Measurements from ENCODE around the gene RNF123. TPM values are rescaled to one million over a fixed set of nuclear protein-coding genes. Genes with fewer than 3 reads are reported as not detected.

The RNF123 gene
- total RNA-seq, 4 donors from 2014 or later, result 23.6 to 88.3 (median 33.9) TPM

DNA sequence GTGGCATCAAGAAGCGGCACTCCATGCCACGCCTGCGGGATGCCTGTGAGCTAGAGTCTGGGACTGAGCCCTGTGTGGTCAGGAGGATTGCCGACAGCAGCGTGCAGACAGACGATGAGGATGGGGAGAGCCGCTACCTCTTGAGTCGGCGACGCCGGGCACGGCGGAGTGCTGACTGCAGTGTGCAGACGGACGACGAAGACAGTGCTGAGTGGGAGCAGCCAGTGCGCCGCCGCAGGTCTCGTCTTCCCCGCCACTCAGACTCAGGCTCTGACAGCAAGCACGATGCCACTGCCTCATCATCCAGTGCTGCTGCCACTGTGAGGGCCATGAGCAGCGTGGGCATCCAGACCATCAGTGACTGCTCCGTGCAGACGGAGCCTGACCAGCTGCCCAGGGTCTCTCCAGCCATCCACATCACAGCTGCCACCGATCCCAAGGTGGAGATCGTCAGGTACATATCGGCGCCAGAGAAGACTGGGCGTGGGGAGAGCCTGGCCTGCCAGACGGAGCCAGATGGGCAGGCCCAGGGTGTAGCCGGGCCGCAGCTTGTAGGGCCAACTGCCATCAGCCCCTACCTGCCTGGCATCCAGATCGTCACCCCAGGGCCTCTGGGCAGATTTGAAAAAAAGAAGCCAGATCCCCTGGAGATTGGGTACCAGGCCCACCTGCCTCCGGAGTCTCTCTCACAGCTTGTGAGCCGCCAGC is 32.0 kb upstream of the RNF123 start:
- WGBS, result 81% methylated on average over 32 of the region's 36 CpGs

GRCh38 chr3:49658711-49659110 is 30.6 kb upstream of the RNF123 start:
- DNase-seq (ENCODE audit: low spot score in 2 of 2), result no peak
- no peak overlapping the region for H3K4me3 ChIP-seq
- no peaks in the 10 kb centered on the region for H3K9me3 ChIP-seq
- WGBS, result 59% methylated on average over 1 of the region's 2 CpGs
- no peak overlapping the region for H3K27ac ChIP-seq
- no peak for TF ChIP-seq CTCF (IDR thresholded peaks at IDR 0.05)
- no peak for TF ChIP-seq POLR2A (IDR thresholded peaks at IDR 0.05)
- TF ChIP-seq POLR2AphosphoS5 (IDR thresholded peaks at IDR 0.05), result no peak
- TF ChIP-seq EP300 (IDR thresholded peaks at IDR 0.05), result no peak
- H3K36me3 ChIP-seq, result no peaks in the 10 kb centered on the region
- peaks cover 3% of the 10 kb centered on the region for H3K27me3 ChIP-seq
- no peaks in the 10 kb centered on the region for H3K4me1 ChIP-seq

More for the DNA sequence above, 32.0 kb upstream of the RNF123 start:
- no peak overlapping the region for H3K4me3 ChIP-seq
- H3K27ac ChIP-seq, result no peak overlapping the region
- no peaks in the 10 kb centered on the region for H3K4me1 ChIP-seq
- H3K27me3 ChIP-seq, result peaks cover 3% of the 10 kb centered on the region
- no peaks in the 10 kb centered on the region for H3K36me3 ChIP-seq
- DNase-seq (ENCODE audit: low spot score in 2 of 2), result no peak
- TF ChIP-seq CTCF (IDR thresholded peaks at IDR 0.05), result no peak
- TF ChIP-seq POLR2AphosphoS5 (IDR thresholded peaks at IDR 0.05), result no peak
- no peak for TF ChIP-seq EP300 (IDR thresholded peaks at IDR 0.05)
- TF ChIP-seq POLR2A (IDR thresholded peaks at IDR 0.05), result no peak
- no peaks in the 10 kb centered on the region for H3K9me3 ChIP-seq

GRCh38 chr3:49659756-49660155 is 29.6 kb upstream of the RNF123 start:
- Histone ChIP-seq H3K4me1 (no peaks in the 10 kb centered on the region), H3K27ac (no peak overlapping the region), H3K36me3 (no peaks in the 10 kb centered on the region), H3K27me3 (peaks cover 3% of the 10 kb centered on the region), H3K4me3 (no peak overlapping the region), H3K9me3 (no peaks in the 10 kb centered on the region)
- WGBS, result 69% methylated on average over 4 of the region's 4 CpGs
- TF ChIP-seq CTCF (IDR thresholded peaks at IDR 0.05) (no peak), POLR2AphosphoS5 (IDR thresholded peaks at IDR 0.05) (no peak), EP300 (IDR thresholded peaks at IDR 0.05) (no peak)
- DNase-seq (ENCODE audit: low spot score in 2 of 2), result no peak

DNA sequence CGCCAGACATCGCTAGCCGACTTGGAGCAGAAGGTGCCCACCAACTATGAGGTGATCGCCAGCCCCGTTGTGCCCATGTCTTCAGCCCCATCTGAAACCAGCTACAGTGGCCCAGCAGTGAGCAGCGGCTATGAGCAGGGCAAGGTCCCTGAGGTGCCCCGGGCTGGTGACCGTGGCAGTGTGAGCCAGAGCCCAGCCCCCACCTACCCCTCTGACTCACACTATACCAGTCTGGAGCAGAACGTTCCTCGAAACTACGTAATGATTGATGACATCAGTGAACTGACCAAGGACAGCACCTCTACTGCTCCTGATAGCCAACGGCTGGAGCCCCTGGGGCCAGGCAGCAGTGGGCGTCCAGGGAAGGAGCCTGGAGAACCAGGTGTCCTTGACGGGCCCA is 28.1 kb upstream of the RNF123 start:
- H3K9me3 ChIP-seq, result no peaks in the 10 kb centered on the region
- no peak overlapping the region for H3K27ac ChIP-seq
- H3K36me3 ChIP-seq, result no peaks in the 10 kb centered on the region
- TF ChIP-seq CTCF (IDR thresholded peaks at IDR 0.05) (no peak), EP300 (IDR thresholded peaks at IDR 0.05) (no peak), POLR2A (IDR thresholded peaks at IDR 0.05) (no peak), POLR2AphosphoS5 (IDR thresholded peaks at IDR 0.05) (no peak)
- 92% methylated on average over 8 of the region's 14 CpGs for WGBS
- no peaks in the 10 kb centered on the region for H3K4me1 ChIP-seq
- no peak for DNase-seq (ENCODE audit: low spot score in 2 of 2)
- H3K4me3 ChIP-seq, result no peak overlapping the region
- H3K27me3 ChIP-seq, result peaks cover 3% of the 10 kb centered on the region

DNA sequence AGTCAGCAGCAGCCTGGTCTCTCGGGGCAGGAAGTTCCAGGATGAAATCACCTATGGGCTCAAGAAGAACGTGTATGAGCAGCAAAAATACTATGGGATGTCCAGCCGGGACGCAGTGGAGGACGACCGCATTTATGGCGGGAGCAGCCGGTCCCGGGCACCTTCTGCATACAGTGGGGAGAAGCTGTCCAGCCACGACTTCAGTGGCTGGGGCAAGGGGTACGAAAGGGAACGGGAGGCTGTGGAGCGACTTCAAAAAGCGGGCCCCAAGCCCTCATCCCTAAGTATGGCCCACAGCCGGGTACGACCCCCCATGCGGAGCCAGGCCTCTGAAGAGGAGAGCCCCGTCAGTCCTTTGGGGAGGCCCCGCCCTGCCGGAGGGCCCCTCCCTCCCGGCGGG is 27.3 kb upstream of the RNF123 start:
- TF ChIP-seq EP300 (IDR thresholded peaks at IDR 0.05) (no peak), POLR2A (IDR thresholded peaks at IDR 0.05) (no peak), POLR2AphosphoS5 (IDR thresholded peaks at IDR 0.05) (no peak), CTCF (IDR thresholded peaks at IDR 0.05) (no peak)
- Histone ChIP-seq H3K4me3 (no peak overlapping the region), H3K27ac (no peak overlapping the region), H3K4me1 (no peaks in the 10 kb centered on the region), H3K36me3 (no peaks in the 10 kb centered on the region), H3K27me3 (no peaks in the 10 kb centered on the region), H3K9me3 (no peaks in the 10 kb centered on the region)
- DNase-seq (ENCODE audit: low spot score in 2 of 2), result no peak
- WGBS, result 89% methylated on average over 19 of the region's 22 CpGs
